Measurements from ENCODE around the gene HNRNPR. TPM values are rescaled to one million over a fixed set of nuclear protein-coding genes. Genes with fewer than 3 reads are reported as not detected.
A peak's percentile ranks its signal among the peaks of the same experiment; 100 is the strongest.

HNRNPR gene
- polyA plus RNA-seq, 3 donors: 58.5 to 112 (median 82.9) TPM

- no peak overlapping the region for H3K27ac ChIP-seq (ENCODE audit: low read depth in 1 of 2, low read length in 2 of 2)
- no peak overlapping the region for H3K27ac Mint-ChIP-seq
Observed at GRCh38 chr1:23370330-23370708, 26.2 kb upstream of the HNRNPR start.

GRCh38 chr1:23369335-23370013 is 25.4 kb upstream of the HNRNPR start, which contains the start of gene ZNF436:
ZNF436 (minus strand) TSS chr1:23369836; CDS start chr1:23368005, 1,831 bp downstream.
- WGBS (ENCODE audit: insufficient coverage): under 1% methylated on average over 23 of the region's 29 CpGs
- H3K9me3 Mint-ChIP-seq: peaks cover 1 to 9% (median 6%) of the 10 kb centered on the region in 7 donors
- H3K36me3 Mint-ChIP-seq: peaks cover 18 to 19% of the 10 kb centered on the region in 2 donors
- H3K4me3 ChIP-seq (replicated peaks in 1 of 3; ENCODE audit: low read depth in 2 of 3, low read length in 3 of 3): peak within 1 kb of the TSS; percentile 86 to 100 (median 100)
- intact Hi-C loops (cut with micrococcal nuclease): loop anchor here (2.0 to 10.0 kb wide), 2 partner anchors 25 to 1275 kb away; partner anchors contain the start of genes HNRNPR (in 1 of the 2) and SRRM1 (in 1 of the 2)
- H3K4me3 Mint-ChIP-seq: peak within 1 kb of the TSS; percentile 92 to 96
- peaks cover 1 to 14% of the 10 kb centered on the region in 2 donors for H3K36me3 ChIP-seq (replicated peaks in 1 of 2; ENCODE audit: control insufficient read depth in 1 of 2, insufficient read depth in 2 of 2, low read length in 2 of 2)
- peaks cover 1 to 3% (median 2%) of the 10 kb centered on the region in 3 donors for H3K27me3 Mint-ChIP-seq (ENCODE audit: low read depth in 3 of 3)
- no peak for TF ChIP-seq CTCF (IDR thresholded peaks at IDR 0.05)
- H3K27ac Mint-ChIP-seq: peak within 1 kb of the TSS; percentile 86 to 97 (median 93)
- peak within 1 kb of the TSS; percentile 89 for H3K4me2 ChIP-seq (replicated peaks; ENCODE audit: extremely low read depth, low read length, poor library complexity, severe bottlenecking)
- H2AFZ ChIP-seq (ENCODE audit: insufficient read depth, low read depth, low read length, poor library complexity, severe bottlenecking): peak within 1 kb of the TSS; percentile 100
- H3K9ac ChIP-seq (ENCODE audit: insufficient read depth, low read length, poor library complexity, severe bottlenecking): peak within 1 kb of the TSS; percentile 87
- H3K4me1 Mint-ChIP-seq: peaks cover 31% of the 10 kb centered on the region
- H3K27ac ChIP-seq (ENCODE audit: low read depth in 1 of 2, low read length in 2 of 2): peak within 1 kb of the TSS; percentile 83 to 88
- peaks cover 8% of the 10 kb centered on the region for H3K79me2 ChIP-seq (ENCODE audit: insufficient read depth, low read length)
- DNase-seq: peak in 2 of 3 donors; percentile 12
- H3K27me3 ChIP-seq (ENCODE audit: control insufficient read depth in 2 of 2, insufficient read depth in 2 of 2, low read length in 2 of 2): no peaks in the 10 kb centered on the region
- H3K4me1 ChIP-seq (ENCODE audit: control insufficient read depth in 1 of 2, insufficient read depth in 2 of 2, low read length in 2 of 2): peaks cover 18 to 30% of the 10 kb centered on the region in 2 donors
- H4K20me1 ChIP-seq (ENCODE audit: insufficient read depth, low read length): no peaks in the 10 kb centered on the region
- peaks cover 4 to 5% of the 10 kb centered on the region in 2 donors for H3K9me3 ChIP-seq (replicated peaks in 1 of 2; ENCODE audit: control insufficient read depth in 1 of 2, insufficient read depth in 1 of 2, low read length in 2 of 2)

More at GRCh38 chr1:23370330-23370708, 26.2 kb upstream of the HNRNPR start:
- Histone ChIP-seq H2AFZ (ENCODE audit: insufficient read depth, low read depth, low read length, poor library complexity, severe bottlenecking) (no peak overlapping the region), H3K79me2 (ENCODE audit: insufficient read depth, low read length) (peaks cover 8% of the 10 kb centered on the region), H3K27me3 (ENCODE audit: control insufficient read depth in 2 of 2, insufficient read depth in 2 of 2, low read length in 2 of 2) (no peaks in the 10 kb centered on the region), H4K20me1 (ENCODE audit: insufficient read depth, low read length) (no peaks in the 10 kb centered on the region), H3K9ac (ENCODE audit: insufficient read depth, low read length, poor library complexity, severe bottlenecking) (no peak overlapping the region), H3K4me3 (replicated peaks in 1 of 3; ENCODE audit: low read depth in 2 of 3, low read length in 3 of 3) (no peak overlapping the region), H3K9me3 (replicated peaks in 1 of 2; ENCODE audit: control insufficient read depth in 1 of 2, insufficient read depth in 1 of 2, low read length in 2 of 2) (no peaks in the 10 kb centered on the region), H3K4me2 (replicated peaks; ENCODE audit: extremely low read depth, low read length, poor library complexity, severe bottlenecking) (peak overlapping the region; percentile 89), H3K4me1 (ENCODE audit: control insufficient read depth in 1 of 2, insufficient read depth in 2 of 2, low read length in 2 of 2) (peaks cover 18 to 30% of the 10 kb centered on the region in 2 donors), H3K36me3 (replicated peaks in 1 of 2; ENCODE audit: control insufficient read depth in 1 of 2, insufficient read depth in 2 of 2, low read length in 2 of 2) (peaks cover 0 to 10% of the 10 kb centered on the region in 2 donors)
- peaks cover 12 to 17% of the 10 kb centered on the region in 2 donors for H3K36me3 Mint-ChIP-seq
- WGBS (ENCODE audit: insufficient coverage): 94% methylated on average over 5 of the region's 5 CpGs
- no peak for TF ChIP-seq CTCF (IDR thresholded peaks at IDR 0.05)
- no peak for DNase-seq
- peaks cover 2 to 6% (median 3%) of the 10 kb centered on the region in 3 donors for H3K27me3 Mint-ChIP-seq (ENCODE audit: low read depth in 3 of 3)
- intact Hi-C loops (cut with micrococcal nuclease): no loop called here
- no peak overlapping the region for H3K4me3 Mint-ChIP-seq
- H3K9me3 Mint-ChIP-seq: peaks cover 0 to 4% (median under 1%) of the 10 kb centered on the region in 7 donors
- peaks cover 31% of the 10 kb centered on the region for H3K4me1 Mint-ChIP-seq
